ENCODE measurements around the gene NTM.

GRCh38 chr11:131633921-131634715 lies 263.7 kb downstream of the NTM start:
- TF ChIP-seq CTCF (IDR thresholded peaks at IDR 0.05) (no peak), POLR2A (IDR thresholded peaks at IDR 0.05) (no peak)

Measured in Peyer's patch (tissue), 4 donors.